GM13976 (cell line): ENCODE data around the gene RIN1.
"Not testable (repeated sequence)": the region's sequence is repeated elsewhere in the genome, so short reads cannot be mapped to it uniquely, and the experiment has no call there.

Experiments used
- DNase-seq: peaks from one replicate; pipeline ENCODE4 v3.0.0; 2012; ENCODE audit warnings: low spot score
- CTCF ChIP-seq: IDR thresholded peaks from 2 replicates; pipeline ENCODE4 v1.5.1; 2012; ENCODE audit warnings: borderline replicate concordance, mild to moderate bottlenecking; ENCODE audit not compliant: insufficient read depth; ENCODE audit errors: extremely low read depth, missing control alignments, control extremely low read depth
- in situ Hi-C: fragments of 300-500 bp; cut with MboI; formaldehyde crosslinking; loops from one replicate; pipeline ENCODE4 v1.12.0; 2022; ENCODE audit warnings: low sequenced_read_pairs, mixed read lengths, inconsistent platforms; ENCODE audit not compliant: unreplicated experiment

RIN1 gene

GRCh38 chr11:66321606-66322005, 14.6 kb downstream of the RIN1 start:
- no peak for TF ChIP-seq CTCF
- in situ Hi-C loops, result no loop called here
- DNase-seq, result no peak

- DNase-seq, in situ Hi-C loops: not testable (repeated sequence)
Observed at GRCh38 chr11:66320748-66321147, 15.5 kb downstream of the RIN1 start.

- in situ Hi-C loops, DNase-seq: not testable (repeated sequence)
Observed at GRCh38 chr11:66320289-66320688, 15.9 kb downstream of the RIN1 start.

GRCh38 chr11:66318600-66318970, 17.6 kb downstream of the RIN1 start:
- TF ChIP-seq CTCF, result no peak
- DNase-seq, result no peak
- in situ Hi-C loops, result no loop called here

GRCh38 chr11:66317723-66318599, 18.3 kb downstream of the RIN1 start:
- in situ Hi-C loops, result no loop called here
- no peak for DNase-seq
- no peak for TF ChIP-seq CTCF

- DNase-seq, result no peak
- TF ChIP-seq CTCF, result no peak
- in situ Hi-C loops, result no loop called here
Observed at GRCh38 chr11:66317322-66317722, 18.9 kb downstream of the RIN1 start.

GRCh38 chr11:66316849-66317251, 19.4 kb downstream of the RIN1 start, which contains the start of gene CD248:
Gene CD248, minus strand, starts transcription at chr11:66317044. Its CDS starts 17 bp downstream, at chr11:66317027.
- no peak for DNase-seq
- in situ Hi-C loops, result no loop called here
- TF ChIP-seq CTCF, result no peak
